GM18907 (cell line): ENCODE data around the gene KCNN3.

Experiments used
- ATAC-seq: cut with Tn5 transposase; IDR thresholded peaks from one replicate; pipeline ENCODE4 v1.9.1; 2021; ENCODE audit warnings: mild to moderate bottlenecking, moderate library complexity; ENCODE audit not compliant: unreplicated experiment

KCNN3 gene

GRCh38 chr1:154861607-154862094 lies 8.4 kb downstream of the KCNN3 start:
- no peak for ATAC-seq

DNA sequence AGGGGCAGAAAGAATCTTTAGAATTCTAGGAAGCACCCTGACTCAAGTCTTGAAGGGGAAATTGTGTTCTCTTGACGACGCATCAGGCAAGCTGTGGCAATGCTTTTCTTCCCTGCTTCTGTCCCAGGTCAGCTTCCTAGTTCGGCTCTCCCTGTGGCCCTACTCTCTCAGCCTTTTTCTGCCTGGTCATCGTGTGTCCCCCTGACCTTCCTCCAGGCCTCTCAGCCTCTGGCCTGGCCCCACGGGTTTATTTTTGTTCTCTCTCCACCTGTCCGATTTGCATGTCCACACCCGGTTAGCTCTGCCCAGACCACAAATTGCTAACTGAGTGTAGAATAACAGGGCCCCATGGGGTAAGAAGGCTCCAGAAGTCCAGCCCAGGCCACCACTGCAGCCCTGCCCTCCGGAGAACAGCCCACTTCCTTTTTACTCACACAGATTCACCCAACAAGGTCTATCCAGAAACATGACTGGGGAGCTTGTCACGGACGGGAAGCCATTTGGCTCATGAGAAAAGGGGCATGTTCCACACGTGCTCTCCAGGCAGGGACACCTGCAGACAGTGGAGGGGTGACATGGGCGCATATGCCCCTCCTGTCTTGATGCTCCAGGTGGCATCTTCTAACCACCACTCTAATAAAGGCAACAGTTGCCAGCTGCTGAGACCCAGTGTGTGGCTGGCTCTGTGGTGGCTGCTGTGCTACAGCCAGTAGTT lies 9.8 kb downstream of the KCNN3 start:
- peak; percentile 72 for ATAC-seq

DNA sequence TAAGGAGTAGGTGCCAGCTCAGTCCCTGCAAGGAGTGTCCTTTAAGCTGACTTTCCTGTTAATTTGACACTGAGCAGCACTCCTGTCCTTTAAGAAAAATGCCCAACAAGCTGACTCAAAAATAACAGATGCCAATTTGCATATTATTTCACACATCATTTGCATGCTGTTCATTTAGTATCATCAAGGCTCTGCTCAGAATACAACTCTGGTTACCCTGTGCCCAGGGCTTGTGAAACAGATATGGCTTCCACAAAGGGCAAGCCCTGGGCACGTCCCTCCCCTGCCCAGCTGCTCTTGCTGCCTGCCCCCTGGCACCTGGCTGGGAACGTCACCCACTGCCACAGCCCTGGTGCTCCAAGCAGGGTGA lies 10.3 kb downstream of the KCNN3 start:
- peak; percentile 42 for ATAC-seq

DNA sequence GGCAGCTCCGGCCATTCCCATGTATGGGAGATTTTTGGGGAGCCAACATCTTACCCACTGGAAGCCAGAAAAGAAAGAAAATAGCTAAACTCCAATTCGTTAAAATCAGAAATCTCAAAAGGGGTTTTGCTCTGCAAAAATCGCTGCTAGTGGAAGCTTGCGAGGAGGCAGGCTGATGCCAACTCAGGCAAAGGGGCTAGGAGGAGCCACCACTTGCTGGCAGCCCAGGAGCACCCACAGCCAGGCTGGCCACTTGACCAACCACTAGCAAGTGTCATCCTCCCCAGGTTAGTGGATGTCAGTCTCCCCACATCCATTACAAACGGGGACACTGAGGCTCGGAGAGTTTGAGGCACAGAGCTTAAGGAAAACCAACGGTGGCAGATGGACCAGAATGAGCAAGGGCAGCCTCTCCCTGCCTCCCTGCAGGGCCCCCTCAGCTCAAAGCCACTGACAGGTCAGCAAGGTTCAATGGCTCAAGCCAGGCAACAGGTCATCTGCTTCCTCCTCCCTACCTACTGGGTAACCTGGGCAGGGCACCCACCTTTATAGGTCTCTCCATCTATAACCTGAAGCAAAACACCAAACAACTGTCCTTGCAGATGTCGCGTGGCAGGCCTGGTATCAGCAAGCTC lies 10.8 kb downstream of the KCNN3 start:
- no peak for ATAC-seq

DNA sequence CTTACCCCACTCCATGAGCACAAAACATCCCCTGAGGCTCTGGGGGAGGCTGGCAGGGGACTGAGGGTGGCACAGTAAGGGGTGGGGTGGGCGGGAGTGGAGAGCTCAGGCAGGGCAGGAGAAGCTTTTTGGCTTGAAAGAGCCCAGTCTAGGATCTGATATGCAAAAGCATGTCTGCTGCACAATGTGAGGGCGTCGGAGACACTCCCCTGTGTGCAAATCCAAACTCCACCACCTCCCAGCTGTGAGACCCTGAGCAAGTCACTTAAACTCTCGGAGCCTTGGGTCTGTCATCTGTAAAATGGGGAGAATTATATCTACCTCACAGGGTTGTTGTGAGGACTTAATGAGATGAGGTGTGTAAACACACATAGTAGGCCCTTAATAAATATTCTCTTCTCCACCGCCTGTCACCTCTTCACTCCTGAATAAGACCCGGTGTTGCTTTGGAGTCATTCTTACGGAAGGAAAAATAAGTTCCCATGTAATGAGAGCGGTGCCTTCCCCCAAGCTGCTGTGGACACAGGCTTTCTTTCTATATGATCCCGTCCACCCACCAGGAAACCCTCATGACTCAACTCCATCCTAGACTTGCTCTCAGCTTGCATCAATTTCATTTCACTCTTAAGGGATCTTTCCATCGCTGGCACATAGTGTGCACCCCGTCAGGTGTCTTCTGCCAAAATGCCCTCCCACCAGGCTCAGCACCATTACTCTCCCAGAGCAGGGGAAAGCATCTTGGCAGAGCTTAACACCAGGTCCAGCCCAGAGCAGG lies 12.5 kb downstream of the KCNN3 start:
- no peak for ATAC-seq

DNA sequence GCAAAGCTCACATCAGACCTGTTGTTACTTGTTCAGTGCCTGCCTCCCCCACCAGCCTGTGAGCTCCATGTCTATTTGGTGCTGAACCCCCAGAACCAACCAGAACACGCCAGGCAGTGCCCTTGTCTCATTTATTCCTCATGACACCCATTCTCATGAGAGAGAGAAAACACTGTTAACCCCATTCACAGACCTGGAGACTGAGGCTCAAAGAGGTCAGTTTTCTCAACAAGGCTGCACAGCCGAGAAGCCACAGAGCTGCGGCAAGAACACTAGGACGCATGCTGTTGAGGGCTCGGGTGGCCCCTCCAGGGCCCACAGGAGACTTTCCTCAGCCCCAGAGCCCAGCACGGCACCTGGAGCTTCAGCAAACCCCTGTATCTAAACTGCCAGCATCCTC lies 13.1 kb downstream of the KCNN3 start:
- ATAC-seq, result no peak

DNA sequence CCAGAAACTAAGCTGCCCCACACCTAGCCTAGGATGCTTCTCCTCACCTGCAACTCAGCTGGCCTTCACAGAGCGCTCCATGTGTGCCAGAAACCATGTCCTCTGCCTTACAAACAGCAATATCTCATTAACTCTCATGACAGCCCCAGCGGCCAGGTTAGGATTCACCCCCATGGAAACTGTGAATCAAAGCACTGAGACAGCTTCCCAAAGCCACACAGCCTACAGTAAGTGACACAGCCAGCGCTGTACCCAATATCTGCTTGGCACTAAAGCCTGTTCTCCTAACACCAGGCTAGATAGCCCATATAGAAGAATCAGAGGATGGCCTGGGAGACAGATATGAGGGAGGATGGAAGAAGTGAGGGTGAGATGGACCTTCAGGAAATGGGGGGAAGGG lies 13.5 kb downstream of the KCNN3 start:
- ATAC-seq, result no peak

DNA sequence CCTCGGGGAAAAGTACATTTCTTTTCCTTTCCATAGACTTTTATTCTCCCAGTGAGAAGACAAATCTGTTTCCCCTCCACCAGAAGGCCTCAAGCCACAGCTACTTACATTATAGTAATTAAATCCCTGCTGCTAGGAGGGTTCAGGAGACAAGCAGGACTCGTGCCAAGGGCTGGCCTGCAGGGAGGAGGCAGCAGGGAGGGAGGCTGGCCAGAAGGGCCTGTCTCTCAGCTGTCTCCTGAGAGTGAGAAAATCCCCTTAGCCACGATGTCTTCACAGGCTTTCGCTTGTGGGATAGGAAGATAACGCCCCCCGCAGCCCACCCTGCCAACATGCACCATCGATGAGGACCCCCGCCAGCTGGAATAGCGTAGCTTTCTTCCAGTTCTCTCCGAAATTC lies 14.0 kb downstream of the KCNN3 start:
- no peak for ATAC-seq

DNA sequence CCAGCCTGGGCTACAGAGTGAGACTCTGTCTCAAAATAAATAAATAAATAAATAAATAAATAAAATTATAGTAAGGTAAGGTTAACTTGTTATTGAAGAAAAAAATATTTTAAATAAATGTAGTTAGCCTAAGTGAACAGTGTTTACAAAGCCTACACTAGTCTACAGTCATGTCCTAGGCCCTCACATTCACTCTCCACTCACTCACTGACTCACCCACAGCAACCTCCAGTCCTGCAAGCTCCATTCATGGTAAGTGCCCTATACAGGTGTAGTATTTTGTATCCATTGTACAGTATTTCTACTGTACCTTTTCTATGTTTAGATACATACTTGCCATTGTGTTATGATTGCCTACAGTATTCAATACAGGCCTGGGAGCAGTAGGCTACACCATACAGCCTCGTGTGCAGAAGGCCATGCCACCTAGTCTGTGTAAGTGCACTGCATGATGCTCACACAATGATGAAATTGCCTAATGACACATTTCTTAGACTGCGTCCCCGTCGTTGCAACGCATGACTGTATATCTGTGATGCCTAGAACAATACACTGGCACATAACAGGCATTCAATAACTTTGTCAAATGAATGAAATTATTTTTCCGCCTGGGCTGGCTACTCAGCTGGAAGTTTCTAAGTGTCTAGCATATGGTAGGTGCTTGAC lies 14.8 kb downstream of the KCNN3 start:
- ATAC-seq, result no peak

- no peak for ATAC-seq
Measured at GRCh38 chr1:154852845-154853244, 17.2 kb downstream of the KCNN3 start.

- no peak for ATAC-seq
Measured at GRCh38 chr1:154851392-154852177, 18.5 kb downstream of the KCNN3 start.

- ATAC-seq, result peak; percentile 49
Measured at GRCh38 chr1:154849645-154850131, 20.4 kb downstream of the KCNN3 start.

- ATAC-seq, result no peak
Measured at GRCh38 chr1:154848983-154849382, 21.1 kb downstream of the KCNN3 start.

GRCh38 chr1:154847891-154848290 lies 22.2 kb downstream of the KCNN3 start:
- no peak for ATAC-seq

- ATAC-seq, result no peak
Measured at GRCh38 chr1:154846565-154847442, 23.3 kb downstream of the KCNN3 start.

DNA sequence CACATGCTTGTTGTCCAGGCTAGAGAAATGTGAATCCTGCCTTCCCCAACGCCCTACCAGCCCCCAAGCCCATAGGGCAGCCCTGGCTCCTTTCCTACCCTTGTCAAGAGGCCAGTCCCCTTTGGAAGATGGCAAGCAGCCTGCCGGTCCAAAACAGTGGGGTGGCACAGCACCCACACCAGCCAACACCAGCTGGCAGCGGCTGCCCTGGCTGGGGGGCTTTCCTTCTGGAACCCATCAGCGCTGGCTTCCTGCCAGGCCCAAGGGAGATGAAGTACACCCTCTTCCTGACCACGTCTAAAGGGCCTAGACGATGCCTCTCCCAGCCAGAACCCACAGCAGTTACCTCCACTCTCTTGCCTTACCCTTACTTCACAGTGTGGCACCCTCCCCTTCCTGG lies 24.2 kb downstream of the KCNN3 start:
- no peak for ATAC-seq

- no peak for ATAC-seq
Measured at GRCh38 chr1:154845174-154845573, 24.9 kb downstream of the KCNN3 start.

- no peak for ATAC-seq
Measured at GRCh38 chr1:154844297-154844681, 25.8 kb downstream of the KCNN3 start.

DNA sequence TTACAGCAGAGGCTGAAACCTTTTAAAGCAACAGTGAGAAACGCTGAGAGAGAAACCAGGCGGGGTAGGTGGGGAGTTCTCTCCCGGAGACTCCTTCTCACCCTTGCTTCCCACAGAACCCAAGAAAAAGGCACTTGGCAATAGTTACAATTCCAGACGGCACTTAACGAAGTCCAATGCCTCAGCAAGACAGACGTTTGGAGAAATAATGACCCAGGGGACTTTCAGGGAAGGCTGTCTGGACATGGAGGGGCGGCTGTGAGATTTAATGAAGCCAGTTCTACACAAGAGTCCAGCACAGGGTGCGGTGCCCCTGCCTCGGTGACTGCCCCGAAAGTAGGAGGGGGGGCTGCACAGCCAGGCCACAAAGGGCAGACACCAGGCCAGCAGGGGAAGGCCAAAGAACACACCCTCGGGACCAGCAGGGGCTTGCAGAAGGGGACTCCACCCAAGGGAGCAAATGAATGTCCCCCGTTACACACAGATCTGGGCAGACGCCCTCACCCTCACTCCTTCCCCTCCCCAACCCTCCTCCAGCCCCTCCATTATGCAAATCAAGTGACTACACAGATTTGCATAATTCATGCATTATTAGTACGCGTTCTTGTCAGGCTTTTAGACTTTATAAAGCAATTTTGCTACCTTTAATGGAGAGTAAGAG lies 26.3 kb downstream of the KCNN3 start:
- ATAC-seq, result no peak
